ENCODE data around the gene NR6A1.

NR6A1 gene

DNA sequence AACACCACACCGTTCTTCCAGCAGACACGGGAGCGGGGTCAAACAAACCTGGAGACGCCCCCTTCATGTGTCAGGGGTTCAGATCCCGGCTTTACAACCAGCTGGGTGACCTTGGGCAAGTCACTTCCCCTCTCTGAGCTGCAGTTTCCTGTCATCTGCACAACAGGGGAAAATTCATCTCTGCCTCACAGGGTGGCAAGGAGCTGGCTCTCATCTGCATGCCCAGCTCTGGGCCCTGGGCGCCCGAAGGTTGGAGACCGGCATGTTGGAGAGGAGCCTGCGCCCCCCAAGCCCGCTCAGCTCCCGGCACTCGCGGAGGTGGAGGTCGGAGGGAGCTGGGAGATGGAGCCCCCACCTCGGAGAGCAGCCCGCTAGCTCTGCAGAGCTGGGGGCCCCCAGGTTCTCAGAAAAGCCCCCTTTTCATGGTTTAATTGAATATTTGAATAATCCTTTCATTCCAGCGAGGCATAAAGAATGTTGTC lies 284.3 kb downstream of the NR6A1 start:
- DNase-seq (ENCODE audit: low read depth) = no peak

DNA sequence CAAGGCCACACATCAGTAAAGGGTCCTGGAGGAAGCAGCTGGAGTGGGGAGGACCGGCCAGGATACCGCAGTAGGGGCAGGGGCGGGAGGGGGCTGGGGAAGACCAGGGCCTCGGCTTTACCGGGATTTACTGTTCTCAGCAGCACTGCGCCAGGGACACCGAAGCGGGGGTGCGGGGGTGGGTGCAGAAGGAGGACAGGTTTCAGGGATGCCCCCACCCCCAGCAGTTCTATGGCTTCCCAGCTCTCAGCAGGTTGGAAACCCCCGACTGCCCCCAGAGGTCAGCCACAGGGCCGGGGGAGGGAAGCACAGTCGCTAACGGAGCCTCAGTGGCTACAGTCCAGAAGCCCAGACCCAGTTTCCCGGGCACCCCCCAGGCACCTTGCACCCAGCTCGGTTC lies 285.2 kb downstream of the NR6A1 start:
- DNase-seq (ENCODE audit: low read depth) = no peak

DNA sequence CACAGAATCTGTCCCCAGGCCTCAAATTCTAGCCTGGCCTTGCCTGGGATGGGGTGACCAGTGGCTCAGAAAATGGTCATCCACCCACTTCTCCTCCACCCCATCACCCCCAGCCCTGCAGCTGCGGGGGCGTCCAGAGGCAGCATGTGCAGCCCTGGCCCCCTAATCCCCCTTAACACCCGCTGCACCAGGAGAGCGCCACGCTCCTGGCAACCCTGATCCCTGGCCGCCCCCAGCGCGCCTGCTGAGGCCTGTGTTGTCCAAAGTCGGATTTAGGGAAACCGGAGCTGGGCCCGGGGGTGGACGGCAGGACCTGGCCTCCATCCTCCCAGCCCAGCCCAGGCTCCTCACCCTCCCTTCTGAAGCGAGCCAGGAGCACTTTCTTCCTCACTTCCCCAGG lies 285.9 kb downstream of the NR6A1 start:
- no peak for DNase-seq (ENCODE audit: low read depth)

DNA sequence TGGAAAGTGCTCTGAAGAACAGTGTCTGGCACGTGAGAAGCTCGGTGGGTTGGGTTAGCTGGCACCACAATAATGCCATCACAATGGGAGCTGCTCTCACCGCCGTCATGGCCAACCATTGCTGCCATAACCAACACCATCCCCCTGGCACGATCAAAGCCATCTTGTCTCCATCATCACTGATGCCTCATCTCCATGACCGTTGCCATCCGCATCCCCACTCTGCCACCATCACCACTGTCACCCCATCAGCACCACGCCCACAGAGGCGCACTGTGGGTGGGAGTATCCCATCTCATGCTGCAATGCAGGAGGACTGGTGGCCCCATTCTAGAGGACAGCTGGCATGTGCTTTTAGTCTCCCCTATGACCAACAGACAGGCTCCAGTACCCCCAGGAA lies 287.6 kb downstream of the NR6A1 start:
- no peak for DNase-seq (ENCODE audit: low read depth)

DNA sequence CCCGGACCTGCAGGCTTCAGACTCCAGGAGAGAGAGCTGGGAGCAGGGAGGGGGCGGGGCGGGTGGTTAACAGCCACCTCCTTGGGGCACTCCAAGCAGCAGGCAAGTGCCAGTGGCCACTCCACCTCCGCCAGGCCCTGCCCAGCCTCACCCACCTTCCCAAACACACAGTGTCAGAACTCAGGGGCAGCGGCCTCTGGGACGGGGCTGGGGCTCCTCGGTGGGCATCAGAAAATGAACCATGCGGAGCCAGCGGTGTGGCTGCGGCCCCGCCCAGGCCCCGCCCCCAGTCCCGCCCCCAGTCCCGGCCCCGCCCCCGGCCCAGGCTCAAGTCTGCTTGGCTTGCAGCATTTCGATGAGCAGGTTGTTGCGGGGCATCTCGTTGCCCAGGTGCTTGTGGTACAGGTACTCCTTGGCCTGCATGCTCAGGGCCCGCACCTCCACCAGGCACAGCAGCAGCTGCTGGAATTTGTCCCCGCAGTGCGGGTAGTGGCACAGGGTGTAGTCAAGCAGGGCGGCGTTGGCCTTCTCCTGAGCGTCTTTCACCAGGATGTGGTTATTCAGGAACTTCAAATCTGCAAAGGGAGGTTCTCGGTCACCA lies 288.6 kb downstream of the NR6A1 start:
- no peak for DNase-seq (ENCODE audit: low read depth)

DNA sequence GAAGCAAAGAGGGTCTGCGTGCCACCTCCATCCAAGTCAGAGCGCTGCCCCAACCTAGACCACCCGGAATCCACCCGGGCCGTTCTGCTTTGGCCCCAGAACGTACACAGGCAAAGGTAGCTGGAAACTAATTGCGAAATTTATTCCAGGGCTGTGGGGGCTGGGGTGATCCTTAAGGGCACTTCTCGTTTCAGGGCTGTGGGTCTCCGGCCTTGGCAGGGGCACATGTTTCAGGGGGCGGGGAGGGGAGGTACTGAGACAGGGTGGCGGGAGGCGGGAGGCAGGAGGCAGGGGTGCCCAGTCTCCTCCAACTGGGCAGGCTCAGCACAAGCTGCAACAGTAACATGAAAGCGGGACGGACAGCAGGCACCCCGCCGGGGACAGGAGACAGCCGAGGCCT lies 290.0 kb downstream of the NR6A1 start:
- DNase-seq (ENCODE audit: low read depth) = no peak

DNA sequence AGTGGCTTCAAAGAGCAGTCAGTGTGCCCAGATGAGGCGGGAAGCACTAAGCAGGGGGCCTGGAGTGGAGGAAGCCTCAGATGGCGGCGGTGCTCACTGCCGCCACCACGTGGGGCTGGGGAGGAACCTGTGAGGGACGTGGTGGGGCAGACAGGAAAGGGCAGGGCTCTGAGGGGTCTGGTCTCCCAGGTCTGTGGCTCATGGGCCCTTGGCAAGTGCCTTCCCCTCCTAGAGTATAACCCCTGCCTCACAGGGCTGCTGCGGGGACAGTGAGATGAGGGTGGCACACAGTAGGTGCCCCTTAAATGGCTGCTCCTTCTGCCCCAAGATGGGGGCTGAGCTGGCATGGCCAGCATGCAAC lies 290.5 kb downstream of the NR6A1 start:
- DNase-seq (ENCODE audit: low read depth) = no peak

DNA sequence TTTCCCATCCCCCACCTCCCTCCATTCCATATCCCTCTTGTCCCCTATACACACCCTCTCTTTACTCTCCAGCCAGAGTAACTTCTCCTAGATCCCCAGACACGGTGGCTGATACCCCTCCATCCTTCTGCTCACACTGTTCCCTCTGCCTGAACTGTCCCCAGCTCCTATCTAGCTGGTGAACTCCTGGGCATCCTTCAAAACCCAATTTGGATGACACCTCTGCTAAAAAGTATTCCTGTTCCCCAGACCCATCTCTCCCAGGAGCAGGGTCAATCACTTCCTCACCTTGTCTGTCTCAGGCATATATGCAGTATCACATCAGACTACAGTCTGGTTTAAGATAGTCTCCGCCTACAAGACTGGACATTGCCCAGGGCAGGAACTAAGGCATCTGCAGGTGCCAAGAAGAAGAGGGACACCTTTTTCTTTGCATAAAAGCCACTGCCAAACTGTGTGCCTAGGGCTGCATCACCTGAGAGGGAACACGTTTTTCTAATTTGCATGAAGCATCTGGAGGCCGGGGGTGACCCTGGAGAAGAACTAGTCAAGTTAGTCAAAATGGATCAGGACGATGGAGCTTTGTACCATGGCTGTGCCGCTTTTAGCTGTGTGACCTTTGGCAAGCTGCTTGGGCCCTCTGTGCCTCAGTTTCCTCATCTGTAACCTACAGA lies 291.0 kb downstream of the NR6A1 start:
- no peak for DNase-seq (ENCODE audit: low read depth)

DNA sequence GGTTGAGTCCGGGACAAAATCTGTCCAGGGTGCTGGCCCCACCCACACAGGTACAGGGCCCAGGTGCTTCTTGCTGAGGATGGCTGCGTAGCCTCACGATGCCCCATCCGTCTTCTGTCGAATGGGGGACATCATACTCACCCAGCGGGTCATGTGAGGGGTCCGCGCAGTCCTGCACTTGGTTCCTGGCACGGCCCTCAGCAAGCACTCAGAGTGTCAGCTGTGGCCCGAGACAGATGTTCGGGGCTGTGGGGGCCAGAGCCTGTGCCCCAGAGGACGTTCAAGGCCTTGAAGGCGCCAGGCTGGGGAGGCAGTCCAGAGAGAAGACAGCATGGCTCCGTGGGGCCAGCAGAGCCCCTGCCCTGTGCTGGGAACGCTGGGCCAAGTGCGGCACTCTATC lies 291.7 kb downstream of the NR6A1 start:
- DNase-seq (ENCODE audit: low read depth) = no peak

DNA sequence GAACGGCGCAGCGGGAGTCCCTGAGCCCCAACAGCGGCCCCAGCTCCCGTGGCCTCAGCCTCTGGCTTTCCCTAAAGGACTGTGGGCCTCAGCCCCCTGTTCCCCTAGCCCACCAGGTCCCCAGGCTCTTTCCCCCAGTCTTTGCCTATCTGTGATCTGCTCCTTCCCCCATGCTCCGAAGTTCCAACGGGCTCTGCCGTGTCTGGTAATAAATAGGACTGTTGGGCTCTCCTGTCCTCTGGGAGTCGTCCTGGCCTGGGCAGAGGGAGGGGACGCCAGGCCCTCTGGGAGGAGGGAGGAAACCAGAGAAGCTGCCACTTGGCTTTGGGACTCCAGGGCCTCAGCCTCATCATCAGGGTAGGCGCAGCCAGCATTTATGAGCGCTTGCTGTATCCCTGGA lies 292.8 kb downstream of the NR6A1 start:
- no peak for DNase-seq (ENCODE audit: low read depth)

DNA sequence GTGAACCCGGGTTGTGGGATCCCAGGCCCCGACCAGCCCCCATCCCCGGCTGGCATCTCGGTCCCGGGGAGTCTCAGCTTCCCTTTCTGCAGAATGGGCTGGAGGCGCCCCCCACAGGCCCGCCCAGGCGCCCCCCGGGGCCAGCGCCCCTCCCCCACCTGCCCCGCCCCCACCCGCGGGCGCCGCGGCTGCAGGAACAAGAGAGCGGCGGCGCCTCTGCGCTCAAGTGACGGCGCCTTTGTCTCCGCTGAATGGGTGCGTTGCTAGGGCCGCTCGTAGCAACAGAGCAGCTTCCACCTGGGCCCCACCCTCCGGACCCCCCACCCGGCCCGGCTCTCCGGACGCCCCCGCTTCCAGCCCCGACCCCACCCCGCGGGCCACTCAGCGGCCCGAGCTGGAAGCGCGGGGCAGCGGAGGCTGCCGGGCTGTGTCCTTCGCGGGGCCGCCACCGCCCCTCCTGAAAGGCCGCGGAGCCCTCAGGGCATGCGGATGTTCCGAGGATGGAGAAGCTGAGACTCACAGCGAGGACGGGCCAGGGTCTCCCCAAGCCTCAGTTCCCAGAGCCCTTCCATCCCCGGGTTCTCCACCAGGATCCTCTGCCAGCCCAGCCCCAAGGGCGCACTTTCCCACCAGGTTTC lies 293.3 kb downstream of the NR6A1 start:
- no peak for DNase-seq (ENCODE audit: low read depth)

DNA sequence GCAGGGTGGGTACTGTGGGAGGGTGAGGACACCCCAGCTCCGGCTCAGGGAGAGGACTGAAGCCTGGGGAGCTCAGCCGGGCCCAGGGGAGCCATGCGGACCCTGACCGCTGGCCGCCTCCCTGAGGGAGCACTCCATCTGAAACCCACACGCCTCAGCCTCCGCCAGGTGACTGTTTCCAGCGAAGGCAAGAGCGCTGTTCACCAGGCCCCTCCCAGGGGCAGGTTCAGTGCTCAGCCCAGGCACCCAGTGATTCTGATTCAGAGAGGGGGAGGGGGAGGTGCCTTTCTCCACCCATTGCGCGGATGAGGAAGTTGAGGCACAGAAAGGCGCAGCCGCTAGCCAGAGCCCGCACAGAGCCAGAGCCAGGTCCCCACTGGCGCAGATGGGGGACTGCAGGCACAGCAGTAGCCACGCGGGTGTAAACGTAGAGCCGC lies 293.9 kb downstream of the NR6A1 start:
- no peak for DNase-seq (ENCODE audit: low read depth)

DNA sequence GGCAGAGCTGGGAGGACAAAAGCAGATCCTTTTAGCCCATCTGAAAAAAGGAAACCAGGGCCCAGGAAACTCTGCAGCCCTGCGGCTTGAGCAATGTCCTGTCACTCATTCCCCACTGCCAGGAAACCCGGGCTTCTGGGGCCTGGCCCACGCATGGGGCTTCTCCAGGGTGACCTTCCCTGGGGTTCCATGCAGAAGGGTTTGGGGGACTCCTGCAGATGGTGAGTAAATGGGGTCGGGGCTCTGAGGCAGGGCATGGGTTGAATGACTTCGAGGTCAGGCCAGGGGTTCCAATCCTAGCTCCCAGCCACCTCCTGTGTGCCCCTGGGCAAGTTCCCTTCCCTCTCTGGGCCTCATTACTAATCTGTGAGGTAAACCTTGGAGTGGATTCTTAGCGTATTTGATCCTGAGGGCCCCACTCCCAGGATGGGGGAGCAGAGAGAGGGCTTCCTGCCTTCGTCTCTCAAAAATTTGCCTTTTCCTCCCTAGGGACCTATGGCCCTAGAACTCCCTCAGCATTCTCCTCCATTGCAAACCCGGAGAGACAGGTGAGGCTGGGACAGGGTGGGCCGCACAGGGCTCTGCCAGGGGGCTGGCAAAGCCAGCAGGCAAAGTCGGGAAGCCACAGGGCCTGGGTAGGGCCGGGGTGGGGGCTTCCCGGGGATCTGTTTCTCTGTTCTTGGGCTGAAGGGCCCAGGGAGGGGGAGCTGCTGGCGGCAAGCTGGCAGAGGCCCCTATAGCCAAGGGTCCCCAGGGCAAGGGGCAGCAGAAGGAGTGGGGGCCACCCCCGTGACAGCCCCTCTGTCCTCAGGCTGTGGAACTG lies 295.0 kb downstream of the NR6A1 start:
- DNase-seq (ENCODE audit: low read depth) = no peak

DNA sequence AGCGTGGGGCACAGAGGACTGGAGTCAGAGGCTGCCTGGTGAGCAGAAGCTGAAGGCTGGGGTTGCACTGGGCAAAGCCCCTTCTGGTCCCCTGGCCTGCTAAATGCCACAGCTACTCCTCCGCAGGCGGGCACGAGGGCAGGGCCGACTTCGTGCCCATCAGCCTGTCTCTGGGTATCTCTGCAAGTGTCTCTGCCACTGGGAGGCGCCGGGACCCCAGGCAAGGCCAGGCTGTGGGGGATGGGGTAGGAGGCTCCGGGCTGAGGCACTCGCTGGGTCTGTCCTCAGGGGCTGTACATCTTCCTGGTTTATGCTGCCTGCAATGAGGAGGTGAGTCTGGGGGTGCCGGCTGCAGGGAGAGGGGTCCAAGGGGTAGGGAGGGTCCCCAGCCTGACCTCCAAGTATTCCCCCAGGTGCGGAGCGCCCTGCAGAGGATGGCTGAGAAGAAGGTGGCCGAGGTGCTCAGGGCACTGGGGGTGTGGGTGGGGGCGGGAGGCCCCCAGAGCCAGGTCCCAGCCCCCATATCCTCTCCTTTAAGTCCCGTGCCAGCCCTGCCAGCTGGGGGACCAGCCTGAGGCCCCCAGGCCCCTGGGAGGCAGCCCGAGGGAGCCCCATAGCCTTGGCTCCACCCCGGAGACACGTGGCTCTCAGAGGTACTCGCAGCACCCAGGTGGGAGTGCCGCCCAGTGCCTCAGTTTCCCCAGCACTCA lies 295.8 kb downstream of the NR6A1 start:
- DNase-seq (ENCODE audit: low read depth) = no peak

DNA sequence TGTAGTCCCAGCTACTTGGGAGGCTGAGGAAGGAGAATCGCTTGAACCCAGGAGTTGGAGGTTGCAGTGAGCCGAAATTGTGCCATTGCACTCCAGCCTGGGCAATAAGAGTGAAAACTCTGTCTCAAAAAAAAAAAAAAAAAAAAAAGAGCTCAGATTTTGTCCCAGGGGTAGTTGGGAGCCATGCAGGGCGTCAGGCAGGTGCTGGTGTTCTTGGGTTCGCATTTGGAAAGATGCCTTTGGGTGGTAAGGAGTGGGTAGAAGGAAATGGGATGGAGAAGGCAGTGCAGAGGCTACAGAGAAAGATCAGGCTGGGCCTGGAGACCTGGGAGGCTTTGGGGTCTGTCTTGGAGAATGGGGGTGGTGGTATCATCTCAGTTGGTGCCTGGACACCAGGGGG lies 297.0 kb downstream of the NR6A1 start:
- no peak for DNase-seq (ENCODE audit: low read depth)

DNA sequence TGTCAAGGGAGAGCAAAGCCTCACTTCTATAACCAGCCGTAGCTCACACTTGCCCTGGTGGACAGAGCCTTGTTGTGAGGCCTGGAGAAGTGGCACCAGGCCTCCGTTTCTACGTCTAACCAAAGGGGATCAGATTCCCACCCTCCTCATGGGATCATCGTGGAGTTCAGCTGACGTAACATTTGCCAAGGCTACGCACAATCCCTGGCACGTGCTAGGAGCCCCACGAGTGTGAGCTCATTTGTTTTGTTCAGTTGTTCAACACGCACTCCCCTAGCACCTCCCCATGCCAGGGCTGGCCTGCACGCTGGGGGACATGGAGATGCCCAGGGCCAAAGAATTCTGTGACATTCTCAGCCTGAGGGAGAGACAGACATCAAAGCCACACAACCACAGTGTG lies 297.8 kb downstream of the NR6A1 start:
- DNase-seq (ENCODE audit: low read depth) = no peak

DNA sequence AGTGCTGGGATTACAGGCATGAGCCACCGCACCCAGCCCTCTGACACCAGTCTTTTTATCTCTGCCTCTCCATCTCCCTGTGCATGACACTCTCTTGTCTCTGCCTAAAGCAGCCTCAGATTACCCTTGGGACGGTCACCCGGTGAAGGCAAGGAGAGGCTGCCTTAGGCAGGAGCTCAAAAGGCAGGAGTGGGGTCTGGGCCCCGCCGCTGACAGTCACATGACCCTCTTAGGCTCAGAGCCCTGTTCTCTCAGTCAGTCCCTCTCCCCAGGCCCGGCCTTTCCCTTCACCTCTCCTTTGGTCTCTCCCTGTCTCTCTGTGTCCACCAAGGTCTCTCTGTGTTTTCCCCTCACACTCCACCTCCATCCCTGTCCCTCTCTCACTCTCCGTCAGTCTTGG lies 298.3 kb downstream of the NR6A1 start:
- DNase-seq (ENCODE audit: low read depth) = no peak

DNA sequence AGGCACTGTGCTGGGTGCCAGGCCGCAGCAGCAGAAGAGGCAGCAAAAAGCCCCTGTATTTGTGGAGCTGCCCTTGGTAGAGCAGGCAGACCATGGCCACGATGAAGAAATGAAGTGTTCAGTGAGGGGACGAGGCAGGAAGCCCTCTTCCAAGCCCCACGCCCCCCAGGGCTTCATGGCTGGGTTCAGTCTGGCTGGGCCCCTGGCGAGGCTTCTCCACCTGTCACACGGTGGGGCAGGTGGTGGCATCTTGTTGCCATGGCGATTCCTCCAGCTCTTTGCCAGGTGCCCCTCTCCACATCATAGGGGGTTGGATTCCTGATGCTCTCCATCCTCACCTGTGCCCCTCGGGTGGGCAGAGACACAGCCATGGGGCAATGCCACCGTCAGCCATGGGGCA lies 299.4 kb downstream of the NR6A1 start:
- DNase-seq (ENCODE audit: low read depth) = no peak

DNA sequence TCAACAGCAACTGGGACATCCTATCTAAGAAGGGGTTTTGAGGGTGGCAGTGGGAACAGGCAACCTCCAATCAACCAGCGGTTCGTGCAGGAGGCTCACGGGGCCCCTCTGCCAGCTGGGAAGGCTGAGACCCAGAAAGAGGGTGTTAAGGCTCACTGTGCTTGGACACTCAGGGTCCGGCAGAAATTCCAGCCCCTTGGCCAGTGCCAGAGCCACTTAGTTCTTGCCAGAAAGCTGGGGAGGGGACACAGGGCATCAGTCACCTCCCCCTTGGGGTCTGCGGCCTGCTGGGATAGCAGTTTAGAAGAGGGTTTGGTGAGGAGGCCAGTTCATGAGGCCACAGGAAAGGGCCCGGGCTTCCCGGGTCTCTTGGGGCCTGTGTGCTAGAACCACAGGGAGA lies 300.4 kb downstream of the NR6A1 start:
- DNase-seq (ENCODE audit: low read depth) = no peak

DNA sequence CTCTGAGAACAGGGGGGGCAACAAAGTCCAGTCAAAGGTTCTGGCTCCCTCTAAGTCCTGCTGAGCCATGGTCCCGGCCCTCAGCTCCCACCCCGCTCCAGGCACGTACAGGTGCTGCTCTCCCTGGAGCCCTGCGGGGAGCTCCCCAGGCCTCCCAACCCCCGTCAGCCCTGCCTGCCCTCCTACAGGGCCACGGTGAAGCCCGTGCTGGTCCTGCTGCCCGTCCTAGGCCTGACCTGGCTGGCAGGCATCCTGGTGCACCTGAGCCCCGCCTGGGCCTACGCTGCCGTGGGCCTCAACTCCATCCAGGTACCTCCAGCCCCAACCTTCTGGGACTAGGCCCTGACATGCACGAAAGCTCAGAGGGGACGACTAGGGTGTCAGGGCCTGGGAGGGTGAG lies 300.8 kb downstream of the NR6A1 start:
- no peak for DNase-seq (ENCODE audit: low read depth)

DNA sequence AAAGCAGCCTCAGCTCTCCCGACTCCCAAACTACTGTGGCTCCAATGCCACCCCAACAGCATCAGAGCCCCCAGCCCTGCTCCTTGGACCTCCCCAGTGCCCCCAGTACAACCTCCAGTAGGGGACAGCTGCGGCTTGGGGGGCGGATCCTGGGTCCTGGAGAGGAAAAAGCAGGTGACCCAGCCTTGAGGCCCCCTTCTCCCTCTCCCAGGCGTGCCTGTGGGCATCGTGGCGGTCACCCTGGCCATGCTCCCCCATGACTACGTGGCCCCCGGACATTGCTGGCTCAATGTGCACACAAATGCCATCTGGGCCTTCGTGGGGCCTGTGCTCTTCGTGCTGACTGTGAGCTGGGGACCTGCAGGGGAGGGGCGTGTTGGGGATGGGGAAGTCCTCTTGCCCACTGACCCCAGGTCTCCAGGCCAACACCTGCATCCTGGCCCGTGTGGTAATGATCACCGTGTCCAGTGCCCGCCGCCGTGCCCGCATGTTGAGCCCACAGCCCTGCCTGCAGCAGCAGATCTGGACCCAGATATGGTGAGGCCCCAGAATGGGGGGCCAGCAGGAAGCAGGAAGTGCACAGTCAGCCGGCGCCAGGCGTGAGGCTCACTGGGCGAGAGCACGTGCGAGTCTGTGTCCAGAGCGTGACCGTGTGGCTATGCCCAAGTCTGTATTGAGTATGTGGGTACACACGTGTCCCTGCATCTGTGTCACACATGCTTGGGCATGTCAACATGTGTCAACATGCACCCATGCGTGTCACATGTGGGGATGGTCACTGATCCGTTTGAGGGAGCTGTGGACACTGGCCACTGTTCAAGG lies 301.9 kb downstream of the NR6A1 start:
- no peak for DNase-seq (ENCODE audit: low read depth)
